Heart right ventricle (tissue), 16 donors: ENCODE measurements around the gene SYNE1. TPM values are rescaled to one million over a fixed set of nuclear protein-coding genes. Genes with fewer than 3 reads are reported as not detected.

Experiments used
- ATAC-seq, 8 donors: fragments of 200-7000 bp; cut with Tn5 transposase; one replicate each; pipeline ENCODE4 v1.9.1; 2020; ENCODE audit warnings: mild to moderate bottlenecking in 8 of 8, moderate library complexity in 8 of 8, moderate number of reproducible peaks in 1 of 8
- DNase-seq, 2 donors: peaks; one replicate each; pipeline ENCODE4 v3.0.0-alpha.2; 2020
- H3K27ac ChIP-seq, 10 donors: fragments of 200-600 bp; sonication (generic) in 2 of 10; one replicate each; pipeline versions ENCODE4 v1.5.0 to v1.8.0; 2020 to 2022; ENCODE audit warnings: mild to moderate bottlenecking in 3 of 10
- H3K27me3 ChIP-seq, 7 donors: fragments of 200-600 bp; one replicate each; pipeline ENCODE4 v1.8.0; 2021 to 2022; ENCODE audit warnings: mild to moderate bottlenecking in 2 of 7
- H3K36me3 ChIP-seq, 9 donors: fragments of 200-600 bp; sonication (generic) in 1 of 9; one replicate each; pipeline versions ENCODE4 v1.5.0 to v1.8.0; 2020 to 2022; ENCODE audit warnings: mild to moderate bottlenecking in 2 of 9
- H3K4me1 ChIP-seq, 9 donors: fragments of 200-600 bp; sonication (generic) in 1 of 9; one replicate each; pipeline versions ENCODE4 v1.5.0 to v1.8.0; 2020 to 2022; ENCODE audit warnings: mild to moderate bottlenecking in 4 of 9
- H3K4me3 ChIP-seq, 10 donors: fragments of 200-600 bp; sonication (generic) in 2 of 10; one replicate each; pipeline versions ENCODE4 v1.5.0 to v1.8.0; 2020 to 2022; ENCODE audit warnings: mild to moderate bottlenecking in 7 of 10, moderate library complexity in 2 of 10
- H3K9me3 ChIP-seq, 11 donors: fragments of 200-600 bp in 10 of 11; sonication (generic) in 2 of 11; one replicate each; pipeline versions ENCODE4 v1.5.0 to v1.8.0; 2013 to 2022; ENCODE audit warnings: mild to moderate bottlenecking in 2 of 11, control low read depth in 1 of 11, moderate library complexity in 1 of 11
- CTCF ChIP-seq, 9 donors: fragments of 200-600 bp; sonication (generic) in 2 of 9; IDR thresholded peaks; one replicate each; pipeline versions ENCODE4 v1.5.0 to v1.8.0; 2021 to 2022; ENCODE audit warnings: antibody characterized with exemption in 9 of 9, mild to moderate bottlenecking in 5 of 9, moderate library complexity in 1 of 9
- WGBS, 2 donors: extraction: QIAGEN DNeasy Blood & Tissue Kit; methylation state at CpG; one replicate each; pipeline ENCODE4 v1.1.7; 2013; ENCODE audit warnings: inconsistent platforms in 1 of 2; 5-methylcytosine and 5-hydroxymethylcytosine counted together
- intact Hi-C, 10 donors: fragments of 100-400 bp; cut with DNase I; formaldehyde crosslinking; loops; one replicate each; pipeline versions ENCODE4 v1.11.1 to v1.14.2; 2022
- polyA plus RNA-seq, 2 donors: library from polyadenylated mRNA; stranded (reverse); fragments of 200-250 nt; gene quantifications; one replicate each; pipeline ENCODE4 v1.2.3, GENCODE V29; 2013
- total RNA-seq, 10 donors: library from RNA; stranded (reverse); fragmentation: NEBNext Ultra II Directional in 3 of 10; extraction: Animal tissue kit (Norgen Biotek cat#: 25700) in 3 of 10; gene quantifications; one replicate each; pipeline versions ENCODE4 v1.2.1 to v1.2.4, GENCODE V29; 2021 to 2023
- donor health status: Arrhythmogenic right ventricular cardiomyopathy.
- donor health status: ischemic (EF 13 %, LVEDD 7.1; RV severe dilation, severe dysfunction).
- donor health status: healthy with polysubstance abuse.
- donor health status: DM: no; HTN: yes; CAD: no.
- donor health status: DM: no; HTN: no; CAD: no.
- donor health status: ischemic (EF 25% LVEDD 6.9; RV normal size, moderate dysfunction).
- donor health status: ischemic (EF 25% LVEDD 5.7; RV mildly dilated, moderate dysfunction).
- donor health status: healthy.
- donor health status: DM: yes; HTN: yes; CAD: no.
- donor health status: Ischemic cardiomyopathy.
- donor health status: ischemic (EF 35%, LVEDD 5.7; RV mildly dilated, moderate dysfunction).
- donor health status: nonischemic (EF 11% LVEDD 7.7; RV severe dilation, severe dysfunction).
- donor health status: DM: yes; HTN: yes; CAD: no.
- donor health status: PGD.
- donor health status: ischemic (EF 29% LVEDD 5.4; RV normal size, mild dysfunction).
- donor health status: nonischemic (EF 23%, LVEDD 6.1; RV moderate dilation, normal function).

SYNE1 gene
- total and polyA plus RNA-seq, 12 donors: 18.9 to 176 (median 126) TPM

GRCh38 chr6:152271776-152272464 is 365.2 kb downstream of the SYNE1 start:
- H3K9me3 ChIP-seq: no peaks in the 10 kb centered on the region
- TF ChIP-seq CTCF (IDR thresholded peaks at IDR 0.05): peak in 1 of 9 donors; percentile 12
- intact Hi-C loops: loop anchor here in 4 of 10 donors (5.0 to 10.0 kb wide), 3 partner anchors 107 to 510 kb away; no protein-coding TSS in a partner anchor
- no peaks in the 10 kb centered on the region for H3K27me3 ChIP-seq
- H3K4me3 ChIP-seq: peak overlapping the region in 1 of 10 donors; percentile 14
- ATAC-seq: peak; percentile 59 to 89 (median 73)
- H3K27ac ChIP-seq: peak overlapping the region; percentile 57 to 84 (median 72)
- peaks cover 0 to 92% (median 12%) of the 10 kb centered on the region in 9 donors for H3K36me3 ChIP-seq
- H3K4me1 ChIP-seq: peaks cover 18 to 62% (median 43%) of the 10 kb centered on the region in 9 donors
- 13 to 20% methylated on average over 6 of the region's 6 CpGs for WGBS, 2 donors
- peak; percentile 52 to 59 for DNase-seq

DNA sequence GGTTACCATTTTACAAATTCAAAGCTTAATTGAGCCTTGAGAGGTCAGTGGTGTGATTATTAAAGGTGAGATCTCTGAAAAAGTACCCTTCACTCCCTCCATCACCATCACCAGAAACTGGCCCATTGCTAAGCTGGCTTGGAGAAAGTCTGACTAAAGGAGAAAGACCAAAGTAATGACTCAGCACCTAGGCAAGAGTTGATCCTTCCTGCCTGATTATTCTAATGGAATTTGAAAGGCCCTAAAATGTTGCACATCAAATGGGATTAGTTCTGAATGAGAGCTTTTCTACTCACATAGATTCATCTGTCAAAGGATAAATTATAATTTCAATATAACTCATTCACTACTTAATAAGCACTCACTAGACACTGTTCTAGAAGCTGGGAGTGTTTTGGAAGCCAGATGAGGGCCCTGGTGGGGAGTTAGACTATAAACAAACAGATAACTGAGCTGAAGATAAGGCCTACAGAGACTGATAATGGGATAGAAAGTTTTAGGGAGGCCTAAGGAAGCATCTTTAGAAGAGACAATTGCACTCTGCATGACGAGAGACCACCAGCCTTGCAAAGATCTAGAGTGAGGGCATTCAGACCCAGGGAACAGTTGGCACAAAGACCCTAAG is 366.7 kb downstream of the SYNE1 start:
- ATAC-seq (peak in 2 of 8 donors; percentile 18 to 34), DNase-seq (no peak)
- intact Hi-C loops: loop anchor here in 4 of 10 donors (5.0 to 10.0 kb wide), 3 partner anchors 106 to 508 kb away; no protein-coding TSS in a partner anchor
- no peaks in the 10 kb centered on the region for H3K9me3 ChIP-seq
- peak overlapping the region in 7 of 10 donors; percentile 11 to 84 (median 74) for H3K27ac ChIP-seq
- no peak for TF ChIP-seq CTCF (IDR thresholded peaks at IDR 0.05)
- peaks cover 20 to 69% (median 54%) of the 10 kb centered on the region in 9 donors for H3K4me1 ChIP-seq
- peaks cover 0 to 91% (median 9%) of the 10 kb centered on the region in 9 donors for H3K36me3 ChIP-seq
- 90% methylated on average over 1 of the region's 1 CpG for WGBS, 2 donors
- H3K4me3 ChIP-seq: no peak overlapping the region
- no peaks in the 10 kb centered on the region for H3K27me3 ChIP-seq

DNA sequence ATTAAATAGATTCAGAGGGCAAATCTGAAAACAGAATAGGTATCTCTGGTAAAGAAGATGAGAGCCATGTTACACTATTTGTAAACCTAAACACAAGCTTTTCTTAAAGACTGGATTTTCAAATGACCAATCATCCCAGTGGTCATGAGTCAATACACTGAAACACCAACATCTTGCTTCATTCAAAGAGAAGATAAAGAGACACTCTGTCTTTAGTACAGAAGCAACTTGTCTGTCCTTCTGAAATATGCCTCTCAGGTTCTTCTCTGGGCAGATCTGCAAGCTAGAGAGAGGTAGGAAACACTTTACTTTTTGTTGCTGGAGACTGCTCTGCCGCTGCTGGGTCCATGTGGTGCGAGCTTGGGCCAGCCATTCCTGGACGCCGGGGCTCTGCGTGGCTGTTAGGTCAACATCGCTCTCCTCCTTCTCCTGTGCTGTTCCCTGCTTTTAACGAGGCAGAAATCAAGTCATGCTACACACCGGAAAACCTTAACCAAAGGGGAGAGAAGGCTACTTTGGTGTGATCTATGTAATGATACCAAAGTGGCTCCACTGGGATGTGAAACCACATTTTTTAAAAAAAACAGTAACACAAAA is 368.2 kb downstream of the SYNE1 start:
- DNase-seq (no peak), ATAC-seq (no peak)
- no peak for TF ChIP-seq CTCF (IDR thresholded peaks at IDR 0.05)
- H3K4me3 ChIP-seq: no peak overlapping the region
- whole genome bisulfite sequencing, 2 donors: 84 to 87% methylated on average over 8 of the region's 8 CpGs
- intact Hi-C loops: loop anchor here in 6 of 10 donors (5.0 to 10.0 kb wide), 8 partner anchors 54 to 577 kb away; no protein-coding TSS in a partner anchor
- no peaks in the 10 kb centered on the region for H3K9me3 ChIP-seq
- peaks cover 0 to 89% (median 18%) of the 10 kb centered on the region in 9 donors for H3K36me3 ChIP-seq
- no peaks in the 10 kb centered on the region for H3K27me3 ChIP-seq
- peaks cover 18 to 63% (median 48%) of the 10 kb centered on the region in 9 donors for H3K4me1 ChIP-seq
- peak overlapping the region in 3 of 10 donors; percentile 57 to 84 (median 79) for H3K27ac ChIP-seq
